Measurements from ENCODE around the gene SMYD3. TPM values are rescaled to one million over a fixed set of nuclear protein-coding genes. Genes with fewer than 3 reads are reported as not detected.

SMYD3 gene
- polyA plus RNA-seq, 3 donors from 2014 or later, result 48.4 to 57.5 (median 50.8) TPM

DNA sequence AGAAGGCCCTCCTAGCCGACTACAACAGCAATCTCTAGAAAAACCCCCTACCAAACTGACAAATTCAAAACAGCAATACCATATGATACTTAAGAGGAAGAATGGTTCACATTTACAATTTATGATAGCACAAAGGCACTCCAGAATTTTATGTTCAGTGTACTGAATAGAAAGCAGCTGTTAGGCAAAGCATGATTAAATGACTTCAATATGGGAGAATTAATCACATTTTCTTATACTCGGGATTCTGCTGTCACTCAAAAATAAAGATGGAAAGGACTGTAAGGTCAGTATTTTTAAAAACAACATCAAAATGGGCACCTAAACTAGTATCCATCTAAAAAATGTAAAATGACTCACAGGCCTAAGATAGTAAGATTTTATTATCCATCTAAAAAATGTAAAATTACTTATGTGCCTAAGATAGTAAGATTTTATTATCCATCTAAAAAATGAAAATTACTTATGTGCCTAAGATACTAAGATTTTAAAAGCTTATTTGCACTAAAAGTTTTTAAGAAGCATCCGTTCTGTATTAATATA lies 198.5 kb downstream of the SMYD3 start:
- H3K27me3 Mint-ChIP-seq (ENCODE audit: low read depth in 3 of 3), result peaks cover 0 to 2% (median 0%) of the 10 kb centered on the region in 3 donors
- H3K36me3 Mint-ChIP-seq, result peaks cover 3 to 17% (median 6%) of the 10 kb centered on the region in 3 donors
- no peak overlapping the region for H3K4me3 Mint-ChIP-seq
- H3K9me3 Mint-ChIP-seq, result no peaks in the 10 kb centered on the region
- no peaks in the 10 kb centered on the region for H3K4me1 Mint-ChIP-seq
- no peak for DNase-seq
- H3K27ac Mint-ChIP-seq, result no peak overlapping the region

DNA sequence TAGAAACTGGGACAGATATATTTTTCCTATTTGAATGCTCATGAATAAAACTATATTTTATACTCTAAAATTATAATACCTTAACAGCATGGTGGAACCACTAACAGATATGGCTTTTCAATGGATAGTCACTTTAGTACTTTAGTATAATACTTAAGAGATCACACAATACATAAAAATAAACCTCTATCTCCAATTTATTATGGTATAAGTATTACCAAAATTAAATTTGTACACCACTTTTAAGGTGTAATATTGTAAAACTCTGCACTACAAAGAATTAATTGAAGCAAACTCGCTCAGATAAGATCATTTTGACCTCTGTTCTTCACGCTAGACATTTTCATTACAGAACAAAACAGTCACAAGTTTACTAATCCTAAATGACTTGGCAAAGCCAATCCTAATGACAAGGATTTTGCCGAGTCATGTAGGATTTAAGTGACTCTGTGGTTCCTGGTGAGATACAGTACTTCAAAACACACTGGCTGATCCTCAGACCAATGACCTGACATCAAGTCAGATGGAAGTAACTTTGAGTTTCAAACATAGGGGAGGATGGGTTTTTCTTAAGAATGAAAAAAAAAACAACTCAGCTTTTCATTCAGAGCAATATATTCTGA lies 200.6 kb downstream of the SMYD3 start:
- Mint-ChIP-seq H3K4me3 (no peak overlapping the region), H3K9me3 (no peaks in the 10 kb centered on the region), H3K36me3 (peaks cover 0 to 9% (median 6%) of the 10 kb centered on the region in 3 donors), H3K27ac (no peak overlapping the region), H3K4me1 (no peaks in the 10 kb centered on the region), H3K27me3 (ENCODE audit: low read depth in 3 of 3) (peaks cover 0 to 2% (median 2%) of the 10 kb centered on the region in 3 donors)
- no peak for DNase-seq

DNA sequence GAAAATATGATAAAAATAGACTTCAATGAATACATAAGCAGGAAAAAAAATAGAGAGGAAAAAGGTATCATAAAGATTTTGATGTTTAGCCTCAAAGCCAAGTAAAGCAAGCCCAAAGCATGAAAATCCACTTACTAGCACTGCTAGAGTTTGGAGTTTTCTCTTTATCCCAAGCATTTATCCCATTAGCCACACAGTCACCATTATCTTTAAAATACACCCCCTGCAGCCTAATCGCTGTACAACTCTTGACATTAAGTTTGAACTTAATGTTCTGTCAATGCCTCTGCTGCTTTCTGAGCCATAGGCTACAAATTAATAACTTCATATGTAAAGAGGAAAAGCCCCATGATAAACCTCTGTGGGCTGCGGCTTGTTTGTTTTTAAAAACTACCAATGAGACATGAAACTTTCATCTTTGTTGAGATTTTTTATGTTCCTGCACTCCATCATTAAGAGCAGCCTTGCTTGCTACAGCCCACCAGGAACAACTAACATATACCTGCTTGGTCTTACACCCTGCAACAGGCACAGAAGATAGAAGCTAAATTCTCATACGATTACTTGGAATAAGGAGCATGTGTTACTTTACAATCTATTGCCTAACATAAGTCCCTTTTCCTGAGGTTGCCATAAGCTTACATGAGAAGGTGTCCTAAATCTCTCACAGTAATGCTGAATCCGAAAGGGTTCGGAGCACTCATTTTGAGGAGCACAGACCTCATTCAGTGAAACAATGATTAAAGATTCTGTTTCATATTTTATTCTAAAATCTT lies 202.4 kb downstream of the SMYD3 start:
- peaks cover 0 to 2% (median 0%) of the 10 kb centered on the region in 3 donors for H3K27me3 Mint-ChIP-seq (ENCODE audit: low read depth in 3 of 3)
- H3K9me3 Mint-ChIP-seq, result no peaks in the 10 kb centered on the region
- no peaks in the 10 kb centered on the region for H3K4me1 Mint-ChIP-seq
- no peak overlapping the region for H3K27ac Mint-ChIP-seq
- no peak for DNase-seq
- no peak overlapping the region for H3K4me3 Mint-ChIP-seq
- peaks cover 0 to 3% (median 1%) of the 10 kb centered on the region in 3 donors for H3K36me3 Mint-ChIP-seq

DNA sequence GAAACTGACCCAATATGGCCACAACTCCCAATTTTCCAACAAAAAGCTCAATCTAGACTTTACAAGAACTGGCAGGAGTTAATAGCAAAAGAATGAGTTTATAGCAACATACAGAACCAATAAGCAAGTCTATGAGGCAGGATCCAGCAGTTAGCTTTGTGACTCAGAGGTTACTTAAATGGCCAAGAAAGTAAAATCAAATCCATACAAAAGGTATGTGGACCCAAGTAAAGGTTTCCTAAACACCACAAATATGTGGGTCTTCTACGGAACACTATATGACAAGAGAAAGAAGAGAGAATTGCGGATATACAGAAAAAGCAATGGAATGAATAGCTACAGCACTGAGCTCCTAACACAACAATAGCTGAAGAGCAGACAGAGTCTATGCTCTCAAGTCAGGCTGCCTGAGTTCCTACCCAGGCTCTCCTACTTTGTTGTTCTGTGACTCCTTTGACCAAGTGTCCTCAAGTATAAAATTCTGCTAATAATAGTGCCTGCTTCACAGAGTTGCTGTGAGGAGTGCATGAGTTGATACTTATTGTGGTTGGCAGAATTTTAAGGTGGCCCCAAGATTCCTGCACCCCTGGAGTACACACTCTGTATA lies 204.3 kb downstream of the SMYD3 start:
- no peak overlapping the region for H3K27ac Mint-ChIP-seq
- H3K9me3 Mint-ChIP-seq, result peaks cover 0 to 2% (median 0%) of the 10 kb centered on the region in 6 donors
- H3K36me3 Mint-ChIP-seq, result peaks cover 0 to 4% (median 3%) of the 10 kb centered on the region in 3 donors
- no peaks in the 10 kb centered on the region for H3K4me1 Mint-ChIP-seq
- peaks cover 0 to 2% (median 0%) of the 10 kb centered on the region in 3 donors for H3K27me3 Mint-ChIP-seq (ENCODE audit: low read depth in 3 of 3)
- no peak overlapping the region for H3K4me3 Mint-ChIP-seq
- no peak for DNase-seq

DNA sequence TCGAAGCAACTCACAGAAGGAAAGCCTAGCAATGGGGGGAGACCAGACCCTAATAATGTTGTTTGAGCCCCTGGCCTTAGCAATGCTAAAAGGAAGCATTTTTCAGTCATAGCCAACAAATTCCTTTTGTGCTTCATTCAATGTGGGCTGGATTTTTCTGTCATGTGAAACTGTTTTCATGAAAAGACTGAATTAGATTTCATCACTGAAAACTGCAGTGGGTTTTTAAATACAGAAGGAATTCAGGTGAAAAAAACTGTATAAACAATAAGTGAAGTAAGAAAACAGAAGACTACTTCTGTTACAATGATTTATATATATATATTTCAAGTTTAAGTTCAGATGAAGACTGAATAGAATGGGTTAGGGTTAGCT lies 204.8 kb downstream of the SMYD3 start:
- Mint-ChIP-seq H3K27me3 (ENCODE audit: low read depth in 3 of 3) (peaks cover 0 to 2% (median 0%) of the 10 kb centered on the region in 3 donors), H3K4me3 (no peak overlapping the region), H3K27ac (no peak overlapping the region), H3K4me1 (no peaks in the 10 kb centered on the region), H3K9me3 (peaks cover 0 to 2% (median 0%) of the 10 kb centered on the region in 6 donors), H3K36me3 (peaks cover 0 to 4% (median 3%) of the 10 kb centered on the region in 3 donors)
- no peak for DNase-seq

DNA sequence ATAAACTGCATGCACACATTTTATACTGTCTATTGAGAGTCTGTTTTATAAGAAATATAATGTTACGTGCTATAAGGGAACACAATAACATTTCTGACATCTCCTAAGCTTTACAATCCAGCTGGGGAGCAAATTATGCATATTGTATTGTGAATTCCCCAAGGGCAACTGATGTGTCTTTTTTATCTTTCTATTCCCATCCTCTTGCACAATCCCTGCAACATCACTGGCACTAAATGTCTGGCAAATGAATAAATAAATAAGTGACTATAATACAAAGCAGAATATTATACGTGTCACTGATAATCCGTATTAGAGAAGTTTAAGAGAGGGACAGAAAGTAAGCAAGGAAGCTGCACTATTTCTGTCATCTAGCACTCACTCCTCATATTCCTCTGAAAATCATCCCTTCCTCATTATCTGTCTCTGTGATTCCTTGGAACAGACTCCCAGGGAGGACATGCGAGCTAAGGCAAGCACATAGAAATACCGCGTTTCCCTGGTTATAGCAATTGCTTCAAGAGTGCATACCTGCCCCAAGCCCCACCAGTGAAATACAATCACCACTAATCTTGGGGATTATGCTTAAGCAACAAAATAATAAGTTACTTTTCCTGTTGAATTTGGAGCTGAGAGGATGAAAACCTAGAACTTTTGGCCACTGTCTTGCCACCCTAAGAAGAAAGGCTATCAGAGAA lies 205.4 kb downstream of the SMYD3 start:
- Mint-ChIP-seq H3K27ac (peak overlapping the region in 1 of 6 donors; percentile 34), H3K4me3 (no peak overlapping the region), H3K36me3 (peaks cover 0 to 4% (median 3%) of the 10 kb centered on the region in 3 donors), H3K27me3 (ENCODE audit: low read depth in 3 of 3) (peaks cover 0 to 2% (median 0%) of the 10 kb centered on the region in 3 donors), H3K4me1 (peaks cover 0 to 5% of the 10 kb centered on the region in 2 donors), H3K9me3 (peaks cover 0 to 2% (median 0%) of the 10 kb centered on the region in 6 donors)
- no peak for DNase-seq

DNA sequence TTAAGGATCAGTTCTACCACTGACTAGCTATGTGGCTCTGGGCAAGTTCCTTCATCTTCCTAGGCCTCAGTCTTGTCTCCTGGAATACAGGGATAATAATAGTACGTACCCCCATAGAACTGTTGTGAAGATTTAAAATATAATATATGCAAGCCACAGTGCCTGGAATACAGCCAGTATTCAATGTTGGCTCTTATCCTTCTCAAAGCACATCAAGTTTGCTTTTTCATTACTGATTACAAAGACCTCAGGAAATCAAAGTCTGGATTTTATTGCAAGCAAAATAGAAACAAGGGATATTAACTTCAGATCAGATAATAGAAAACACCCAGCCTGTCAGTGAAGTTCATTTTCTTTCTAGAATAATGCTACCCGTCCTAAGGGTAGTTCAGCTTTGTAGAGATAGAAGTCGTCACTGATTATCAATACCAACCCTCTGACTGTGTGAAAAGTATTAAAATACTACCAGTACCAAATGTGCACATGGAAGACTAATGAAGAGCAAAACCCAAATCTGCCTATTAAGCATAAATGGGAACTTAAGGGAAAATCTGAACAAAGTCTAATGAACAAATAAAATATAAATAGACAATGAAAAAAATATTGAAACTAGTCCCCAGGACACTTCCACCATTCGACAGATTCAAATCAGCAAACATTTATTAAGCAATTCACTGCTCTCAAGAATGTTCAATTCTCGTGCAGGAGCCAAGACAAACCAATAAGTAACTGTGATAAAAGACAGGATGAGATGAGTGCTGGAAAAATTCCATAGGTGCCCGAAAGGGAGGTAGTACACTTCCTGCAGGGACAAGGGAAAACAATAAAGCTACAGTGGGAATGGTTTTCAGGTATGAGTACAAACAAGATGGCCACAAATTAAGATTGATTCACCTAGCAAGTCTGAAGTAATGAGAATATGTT lies 206.2 kb downstream of the SMYD3 start:
- no peak overlapping the region for H3K4me3 Mint-ChIP-seq
- H3K9me3 Mint-ChIP-seq, result peaks cover 0 to 2% (median 0%) of the 10 kb centered on the region in 6 donors
- peaks cover 0 to 2% (median 0%) of the 10 kb centered on the region in 3 donors for H3K27me3 Mint-ChIP-seq (ENCODE audit: low read depth in 3 of 3)
- no peak overlapping the region for H3K27ac Mint-ChIP-seq
- peaks cover 0 to 4% (median 0%) of the 10 kb centered on the region in 3 donors for H3K36me3 Mint-ChIP-seq
- H3K4me1 Mint-ChIP-seq, result peaks cover 2 to 13% of the 10 kb centered on the region in 2 donors
- DNase-seq, result no peak

DNA sequence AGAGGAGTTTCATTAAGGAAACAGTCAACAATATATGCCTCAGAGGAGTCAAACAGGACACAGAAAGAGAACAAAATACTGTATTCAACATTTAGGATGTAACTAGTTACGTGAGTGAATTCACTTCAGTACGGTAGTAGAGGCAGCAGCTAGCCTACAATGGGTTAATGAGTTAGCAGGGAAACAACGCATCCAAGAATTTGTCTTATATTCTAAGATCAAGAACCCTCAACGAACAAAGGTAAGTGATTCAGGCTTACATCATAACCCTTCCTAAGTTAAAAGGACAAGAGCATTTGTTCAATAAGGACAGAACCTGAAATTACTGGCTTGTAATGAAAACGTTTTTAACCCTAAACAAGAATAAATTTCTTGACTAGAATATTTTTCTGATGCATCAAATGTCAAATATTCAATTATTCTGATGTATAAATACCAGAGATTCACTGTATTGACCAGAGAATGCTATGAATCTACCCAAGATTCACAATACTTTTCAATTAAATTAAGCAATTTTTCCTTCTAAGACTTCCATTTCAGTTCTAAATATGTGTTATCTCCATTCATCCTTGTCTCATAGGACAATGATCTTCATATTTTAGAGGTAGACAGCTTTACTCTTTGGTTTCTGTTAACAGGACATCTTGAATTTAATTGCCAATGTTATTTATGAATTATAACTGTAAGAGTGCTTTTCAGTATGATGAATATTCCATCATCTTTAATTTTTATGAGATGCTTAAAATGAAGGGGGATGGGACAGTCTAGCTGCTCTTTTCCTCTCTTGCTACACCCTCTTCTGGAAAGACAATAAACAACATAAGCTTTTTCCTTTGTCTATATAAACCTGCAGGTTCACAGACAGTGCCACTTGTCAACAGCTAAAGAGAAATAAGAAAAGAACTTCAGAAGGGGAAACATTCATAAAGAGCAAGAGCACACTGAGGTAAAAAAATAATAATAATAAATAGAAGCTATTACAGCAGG lies 209.5 kb downstream of the SMYD3 start:
- Mint-ChIP-seq H3K9me3 (peaks cover 0 to 2% (median 0%) of the 10 kb centered on the region in 6 donors), H3K4me1 (peaks cover 6 to 16% of the 10 kb centered on the region in 2 donors), H3K36me3 (peaks cover 0 to 4% (median 0%) of the 10 kb centered on the region in 3 donors), H3K4me3 (no peak overlapping the region), H3K27ac (no peak overlapping the region), H3K27me3 (ENCODE audit: low read depth in 3 of 3) (peaks cover 0 to 2% (median 0%) of the 10 kb centered on the region in 3 donors)
- no peak for DNase-seq

DNA sequence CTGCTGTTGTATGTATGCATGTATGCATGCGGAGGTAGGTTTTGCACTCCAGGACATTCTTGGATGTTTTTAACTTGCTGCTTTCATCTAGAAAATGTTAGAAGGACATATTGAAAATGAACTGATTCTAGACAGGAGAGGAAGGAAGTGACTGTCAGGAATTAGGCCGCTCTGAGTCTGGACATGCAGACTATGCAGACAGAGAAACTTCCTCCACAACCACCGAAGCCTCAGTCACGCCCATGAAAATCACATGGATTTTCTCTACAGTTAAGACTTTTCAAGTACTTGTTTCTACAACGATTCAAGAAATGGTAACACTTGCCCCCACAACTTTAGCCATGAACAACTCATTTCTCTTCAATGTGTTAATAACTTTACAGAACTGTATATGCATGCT lies 211.1 kb downstream of the SMYD3 start:
- Mint-ChIP-seq H3K4me3 (no peak overlapping the region), H3K36me3 (peaks cover 0 to 4% (median 0%) of the 10 kb centered on the region in 3 donors), H3K27me3 (ENCODE audit: low read depth in 3 of 3) (peaks cover 0 to 1% (median 0%) of the 10 kb centered on the region in 3 donors), H3K4me1 (peaks cover 6 to 16% of the 10 kb centered on the region in 2 donors), H3K27ac (no peak overlapping the region), H3K9me3 (peaks cover 0 to 2% (median 0%) of the 10 kb centered on the region in 6 donors)
- DNase-seq, result no peak

DNA sequence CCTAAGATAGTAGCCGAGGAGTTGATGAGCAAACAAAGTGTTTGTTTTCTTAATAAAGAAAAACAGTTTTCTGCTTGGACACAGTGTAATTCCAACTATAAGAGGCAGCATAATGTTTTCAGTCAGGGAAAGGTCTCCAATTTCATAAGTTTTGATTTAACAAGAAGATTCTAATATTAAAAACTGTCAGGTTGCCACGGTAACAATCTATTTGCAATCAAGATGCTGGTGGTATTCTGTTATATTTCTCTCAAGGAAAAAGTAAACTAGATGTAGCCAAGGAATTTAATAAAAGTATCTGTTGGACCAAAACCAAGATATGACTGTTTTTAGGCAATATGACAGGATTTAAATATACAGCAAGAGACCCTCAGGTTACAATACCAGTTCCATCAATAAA lies 211.7 kb downstream of the SMYD3 start:
- peaks cover 0 to 1% (median 0%) of the 10 kb centered on the region in 3 donors for H3K27me3 Mint-ChIP-seq (ENCODE audit: low read depth in 3 of 3)
- peaks cover 6 to 16% of the 10 kb centered on the region in 2 donors for H3K4me1 Mint-ChIP-seq
- no peak overlapping the region for H3K27ac Mint-ChIP-seq
- no peak overlapping the region for H3K4me3 Mint-ChIP-seq
- peaks cover 0 to 2% (median 0%) of the 10 kb centered on the region in 6 donors for H3K9me3 Mint-ChIP-seq
- H3K36me3 Mint-ChIP-seq, result peaks cover 0 to 4% (median 0%) of the 10 kb centered on the region in 3 donors
- no peak for DNase-seq

DNA sequence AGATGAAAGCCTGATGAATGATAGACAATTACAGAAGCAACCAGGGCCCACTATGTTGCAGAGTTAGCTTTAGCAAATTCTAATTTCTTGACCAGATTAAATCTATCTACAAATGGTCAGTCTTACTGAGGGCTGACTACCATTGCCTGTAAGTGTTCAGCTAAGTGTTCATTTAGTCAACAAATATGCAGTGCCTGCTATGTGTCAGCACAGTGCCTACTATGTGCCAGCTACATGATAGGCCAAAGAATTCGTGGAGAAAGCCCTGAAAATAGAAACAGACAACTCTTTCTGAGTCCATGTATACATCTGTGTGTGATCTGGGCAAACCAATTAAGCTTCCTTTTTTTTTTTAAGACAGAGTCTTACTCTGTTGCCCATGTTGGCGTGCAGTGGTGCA lies 212.8 kb downstream of the SMYD3 start:
- no peaks in the 10 kb centered on the region for H3K36me3 Mint-ChIP-seq
- DNase-seq, result no peak
- no peak overlapping the region for H3K27ac Mint-ChIP-seq
- H3K27me3 Mint-ChIP-seq (ENCODE audit: low read depth in 3 of 3), result peaks cover 0 to 1% (median 0%) of the 10 kb centered on the region in 3 donors
- H3K4me3 Mint-ChIP-seq, result no peak overlapping the region
- no peaks in the 10 kb centered on the region for H3K9me3 Mint-ChIP-seq
- H3K4me1 Mint-ChIP-seq, result peaks cover 6 to 16% of the 10 kb centered on the region in 2 donors
